Skeletal muscle cell (primary cell): ENCODE measurements around the gene TMEM134.
"Not testable (repeated sequence)": the region's sequence is repeated elsewhere in the genome, so short reads cannot be mapped to it uniquely, and the experiment has no call there.

Experiments
- DNase-seq: peaks from one replicate; pipeline ENCODE4 v3.0.0-alpha.2; 2010; ENCODE audit warnings: low read depth
- H3K4me3 ChIP-seq: 2 replicates; pipeline ENCODE4 v1.5.1; 2011; ENCODE audit warnings: low read depth, mild to moderate bottlenecking, control low read depth, low read length, moderate library complexity

Gene TMEM134

DNA sequence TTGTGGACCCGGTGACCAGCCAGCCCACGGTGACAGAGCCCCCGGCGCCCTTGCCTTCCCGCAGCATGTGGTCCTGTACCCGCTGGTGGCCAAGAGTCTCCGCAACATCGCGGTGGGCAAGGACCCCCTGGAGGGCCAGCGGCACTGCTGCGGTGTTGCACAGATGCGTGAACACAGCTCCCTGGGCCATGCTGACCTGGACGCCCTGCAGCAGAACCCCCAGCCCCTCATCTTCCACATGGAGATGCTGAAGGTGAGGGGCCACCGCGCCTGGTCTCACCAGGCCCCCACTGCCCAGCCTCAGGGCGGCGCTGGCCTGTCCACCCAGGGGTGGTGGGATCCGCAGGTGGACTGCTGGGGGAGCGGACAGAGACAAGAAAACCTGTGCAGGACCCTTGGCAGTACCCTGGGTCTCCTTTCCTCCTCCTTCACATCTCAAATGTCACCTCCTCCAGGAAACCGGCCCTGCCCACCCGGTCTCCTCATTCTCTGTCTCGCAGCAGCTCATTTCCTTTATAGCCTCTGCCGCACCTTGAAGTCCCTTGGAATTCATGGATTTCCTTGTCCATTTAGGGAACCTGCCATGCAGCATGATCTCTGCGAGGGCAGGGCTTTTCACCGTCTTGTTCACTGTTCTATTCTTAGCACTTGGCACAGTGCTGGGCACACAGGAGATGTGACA lies 20.3 kb upstream of the TMEM134 start:
- no peak for DNase-seq
- H3K4me3 ChIP-seq = no peak overlapping the region

- no peak overlapping the region for H3K4me3 ChIP-seq
- no peak for DNase-seq
These were observed 17.6 kb upstream of the TMEM134 start for GRCh38 chr11:67486481-67487195.

- H3K4me3 ChIP-seq, DNase-seq: not testable (repeated sequence)
These were observed 16.9 kb upstream of the TMEM134 start for GRCh38 chr11:67485873-67486361.

DNA sequence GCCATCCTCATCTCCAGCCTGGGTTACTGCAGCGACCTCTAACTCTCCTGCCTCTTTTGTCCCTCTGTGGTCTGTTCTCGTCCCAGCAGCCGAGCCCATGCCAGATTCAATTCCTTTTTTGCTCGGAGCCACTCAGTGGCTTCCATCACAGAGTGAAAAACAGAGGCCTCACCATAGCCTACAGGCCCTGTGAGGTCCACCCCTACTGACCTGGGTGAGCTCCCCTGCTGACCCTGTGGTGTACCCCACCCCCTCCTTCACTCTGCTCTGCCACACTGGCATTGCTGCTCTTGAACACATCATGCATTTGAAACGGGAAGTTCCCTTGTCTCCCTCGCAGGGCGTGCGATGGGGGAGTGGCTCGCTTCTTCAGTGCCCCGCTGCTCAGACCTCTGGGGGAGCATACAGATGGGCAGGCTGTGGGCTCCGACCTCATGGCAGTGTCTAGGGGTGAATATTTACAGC lies 15.8 kb upstream of the TMEM134 start:
- no peak overlapping the region for H3K4me3 ChIP-seq
- no peak for DNase-seq

GRCh38 chr11:67483831-67484665 lies 15.0 kb upstream of the TMEM134 start:
- H3K4me3 ChIP-seq = peak overlapping the region; percentile 64
- DNase-seq = no peak

- peak; percentile 90 for DNase-seq
- peak within 1 kb of the TSS; percentile 64 for H3K4me3 ChIP-seq
These were observed 14.1 kb upstream of the TMEM134 start, which contains the start of gene AIP for GRCh38 chr11:67482827-67483798. Gene AIP, plus strand, starts transcription at chr11:67483026. Its CDS starts 133 bp downstream, at chr11:67483159.

- peak overlapping the region; percentile 64 for H3K4me3 ChIP-seq
- no peak for DNase-seq
These were observed 13.3 kb upstream of the TMEM134 start for GRCh38 chr11:67482275-67482826.

DNA sequence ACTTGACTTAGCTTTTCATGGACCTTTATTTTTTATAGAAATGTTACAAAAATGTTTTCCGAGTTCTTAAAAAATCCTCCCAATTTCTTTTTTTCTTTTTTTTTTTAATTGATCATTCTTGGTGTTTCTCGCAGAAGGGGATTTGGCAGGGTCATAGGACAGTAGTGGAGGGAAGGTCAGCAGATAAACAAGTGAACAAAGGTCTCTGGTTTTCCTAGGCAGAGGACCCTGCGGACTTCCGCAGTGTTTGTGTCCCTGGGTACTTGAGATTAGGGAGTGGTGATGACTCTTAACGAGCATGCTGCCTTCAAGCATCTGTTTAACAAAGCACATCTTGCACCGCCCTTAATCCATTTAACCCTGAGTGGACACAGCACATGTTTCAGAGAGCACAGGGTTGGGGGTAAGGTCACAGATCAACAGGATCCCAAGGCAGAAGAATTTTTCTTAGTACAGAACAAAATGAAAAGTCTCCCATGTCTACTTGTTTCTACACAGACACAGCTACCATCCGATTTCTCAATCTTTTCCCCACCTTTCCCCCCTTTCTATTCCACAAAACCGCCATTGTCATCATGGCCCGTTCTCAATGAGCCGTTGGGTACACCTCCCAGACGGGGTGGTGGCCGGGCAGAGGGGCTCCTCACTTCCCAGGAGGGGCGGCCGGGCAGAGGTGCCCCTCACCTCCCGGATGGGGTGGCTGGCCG lies 8.4 kb upstream of the TMEM134 start:
- not testable (repeated sequence) for H3K4me3 ChIP-seq, DNase-seq

DNA sequence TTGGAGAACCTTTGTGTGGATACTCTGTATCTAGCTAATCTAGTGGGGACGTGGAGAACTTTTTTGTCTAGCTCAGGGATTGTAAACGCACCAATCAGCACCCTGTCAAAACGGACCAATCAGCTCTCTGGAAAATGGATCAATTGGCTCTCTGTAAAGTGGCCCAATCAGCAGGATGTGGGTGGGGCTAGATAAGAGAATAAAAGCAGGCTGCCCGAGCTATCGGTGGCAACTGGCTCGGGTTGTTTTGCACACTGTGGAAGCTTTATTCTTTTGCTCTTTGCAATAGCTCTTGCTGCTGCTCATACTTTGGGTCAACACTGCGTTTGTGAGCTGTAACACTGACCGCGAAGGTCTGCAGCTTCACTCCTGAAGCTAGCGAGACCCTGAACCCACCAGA lies 7.6 kb upstream of the TMEM134 start:
- not testable (repeated sequence) for H3K4me3 ChIP-seq, DNase-seq

DNA sequence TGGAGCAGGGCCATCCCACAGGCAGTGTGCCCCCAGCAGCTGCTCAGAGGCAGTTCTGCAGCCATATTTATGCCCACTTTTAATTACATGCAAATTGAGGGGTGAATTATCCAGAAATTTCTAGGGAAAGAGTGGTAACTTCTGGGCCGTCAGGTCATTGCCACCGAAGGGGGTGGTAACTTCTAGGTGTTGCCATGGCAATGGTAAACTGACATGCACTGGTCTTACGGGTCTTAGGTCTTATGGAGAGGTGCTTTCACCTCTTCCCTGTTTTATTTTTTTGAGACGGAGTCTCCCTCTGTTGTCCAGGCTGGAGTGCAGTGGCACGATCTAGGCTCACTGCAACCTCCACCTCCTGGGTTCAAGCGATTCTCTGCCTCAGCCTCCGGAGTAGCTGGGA lies 3.8 kb upstream of the TMEM134 start:
- H3K4me3 ChIP-seq = no peak overlapping the region
- DNase-seq = no peak

- DNase-seq = no peak
These were observed 1.4 kb upstream of the TMEM134 start for GRCh38 chr11:67470337-67471002.

DNA sequence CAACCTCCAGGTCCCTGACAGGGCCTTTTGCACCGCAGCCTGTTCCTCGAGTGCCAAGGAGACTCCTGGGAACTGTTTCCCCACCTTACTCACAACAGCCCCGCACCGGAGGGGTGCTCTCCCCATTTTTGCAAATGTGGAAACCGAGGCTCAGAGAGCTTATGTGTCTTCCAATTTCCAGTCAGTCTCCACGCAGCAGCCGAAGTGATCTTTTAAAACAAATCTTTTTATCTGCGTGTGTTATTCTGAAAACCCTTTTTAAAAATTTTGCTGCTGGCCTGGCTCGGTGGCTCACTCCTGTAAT lies 409 bp upstream of the TMEM134 start:
- no peak for DNase-seq

More at GRCh38 chr11:67470337-67471002, 1.4 kb upstream of the TMEM134 start:
- H3K4me3 ChIP-seq = no peak overlapping the region

GRCh38 chr11:67468456-67468758 lies 644 bp downstream of the TMEM134 start:
- DNase-seq = no peak
- H3K4me3 ChIP-seq = peak overlapping the region; percentile 81

More for the DNA sequence above, 409 bp upstream of the TMEM134 start:
- H3K4me3 ChIP-seq = peak overlapping the region; percentile 81

- DNase-seq = no peak
- H3K4me3 ChIP-seq = peak overlapping the region; percentile 81
These were observed 995 bp downstream of the TMEM134 start for GRCh38 chr11:67468056-67468455.

DNA sequence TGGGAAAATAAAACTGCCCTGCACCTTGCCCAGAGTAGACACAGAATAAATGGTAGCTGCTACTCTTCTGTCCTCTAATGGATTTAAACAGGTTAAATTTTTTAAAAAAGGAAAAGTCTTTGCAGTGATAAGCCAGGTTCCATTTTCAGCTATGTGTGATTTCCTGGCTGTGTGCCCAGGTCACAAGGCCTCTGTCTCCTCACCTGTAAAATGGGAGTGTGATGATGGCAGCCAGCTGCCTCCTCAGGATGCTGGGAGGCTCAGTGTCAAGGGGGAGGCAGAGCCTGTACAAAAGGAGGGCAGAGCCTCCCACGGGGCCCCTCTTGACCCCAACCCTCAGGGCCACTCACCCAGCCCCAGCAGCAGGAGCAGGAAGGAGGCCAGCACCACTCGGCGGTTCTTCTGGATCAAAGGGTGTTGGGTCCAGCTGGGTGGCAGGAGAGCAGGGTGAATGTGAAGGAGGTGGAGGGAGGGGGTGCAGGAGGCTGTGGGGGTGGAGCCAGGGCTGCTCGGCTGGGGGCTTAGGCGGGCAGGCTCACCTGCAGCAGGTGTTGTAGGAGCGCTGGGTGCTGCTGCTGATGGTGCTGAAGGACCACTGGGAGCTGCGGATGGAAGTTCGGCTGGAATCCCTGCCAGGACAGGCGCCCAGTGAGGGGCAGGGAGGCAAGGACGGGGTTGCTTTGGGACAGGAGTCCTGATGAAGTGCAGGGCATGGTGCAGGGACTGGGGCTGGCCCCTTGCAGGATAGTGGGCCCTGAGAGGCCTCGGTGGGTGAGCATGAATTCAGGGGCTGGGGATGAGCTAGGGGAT lies 1.9 kb downstream of the TMEM134 start:
- DNase-seq = no peak
- H3K4me3 ChIP-seq = no peak overlapping the region

DNA sequence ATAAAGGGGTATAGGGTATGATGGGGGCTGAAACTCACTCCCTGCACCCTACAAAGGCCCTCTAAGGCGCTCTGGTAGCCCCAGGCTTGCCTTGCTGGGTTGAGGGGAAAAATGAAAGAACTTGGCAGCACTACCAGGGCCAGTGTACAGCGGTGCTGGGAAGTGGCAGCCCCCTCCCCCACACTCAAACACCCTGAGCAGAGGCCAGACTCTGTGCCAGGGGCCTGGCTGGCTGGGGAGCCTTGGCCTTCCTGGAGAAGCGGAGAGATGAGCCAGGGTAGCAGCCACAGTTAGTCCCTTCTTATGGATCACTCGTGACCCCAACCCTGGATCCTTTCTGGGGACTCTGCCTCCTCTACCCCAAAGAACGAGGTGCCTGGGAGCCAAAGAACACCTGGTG lies 2.7 kb downstream of the TMEM134 start:
- DNase-seq = no peak
- H3K4me3 ChIP-seq = no peak overlapping the region

DNA sequence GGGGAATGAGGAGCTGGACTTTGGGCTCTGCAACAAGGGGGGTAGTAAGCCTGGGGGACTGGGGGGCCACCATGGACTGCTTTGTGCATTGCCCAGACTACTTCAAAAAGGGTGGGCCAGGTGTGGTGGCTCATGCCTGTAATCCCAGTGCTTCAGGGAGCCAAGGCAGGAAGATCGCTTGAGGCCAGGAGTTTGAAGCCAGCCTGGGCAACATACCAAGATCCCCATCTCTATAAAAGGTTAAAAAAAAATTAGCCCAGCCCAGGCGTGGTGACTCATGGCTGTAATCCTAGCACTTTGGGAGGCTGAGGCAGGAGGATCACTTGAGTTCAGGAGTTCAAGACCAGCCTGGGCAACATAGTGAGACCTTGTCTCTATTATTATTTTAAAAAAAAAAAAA lies 3.5 kb downstream of the TMEM134 start:
- H3K4me3 ChIP-seq, DNase-seq: not testable (repeated sequence)
